OCI-LY1 (cell line): ENCODE results near the gene KCNIP4.

Source experiments
- EZH2 ChIP-seq: fragments of 200-600 bp; sonication (generic), shearing (Covaris generic); IDR thresholded peaks from 2 replicates; pipeline ENCODE4 v1.8.0; 2017; ENCODE audit warnings: borderline replicate concordance, mixed run types, mild to moderate bottlenecking, antibody characterized with exemption, low read length, moderate library complexity, mixed read lengths
- TF ChIP-seq, protein P1 (sequence below): fragments of 200-600 bp; sonication (generic), shearing (Covaris generic); IDR thresholded peaks from 2 replicates; pipeline ENCODE4 v1.5.1; 2017; ENCODE audit warnings: mild to moderate bottlenecking, antibody characterized with exemption, low read length, moderate library complexity, mixed read lengths

GRCh38 chr4:21815651-21816377, 132.8 kb downstream of the KCNIP4 start:
- no peak for TF ChIP-seq EZH2
- TF ChIP-seq, protein P1, sequence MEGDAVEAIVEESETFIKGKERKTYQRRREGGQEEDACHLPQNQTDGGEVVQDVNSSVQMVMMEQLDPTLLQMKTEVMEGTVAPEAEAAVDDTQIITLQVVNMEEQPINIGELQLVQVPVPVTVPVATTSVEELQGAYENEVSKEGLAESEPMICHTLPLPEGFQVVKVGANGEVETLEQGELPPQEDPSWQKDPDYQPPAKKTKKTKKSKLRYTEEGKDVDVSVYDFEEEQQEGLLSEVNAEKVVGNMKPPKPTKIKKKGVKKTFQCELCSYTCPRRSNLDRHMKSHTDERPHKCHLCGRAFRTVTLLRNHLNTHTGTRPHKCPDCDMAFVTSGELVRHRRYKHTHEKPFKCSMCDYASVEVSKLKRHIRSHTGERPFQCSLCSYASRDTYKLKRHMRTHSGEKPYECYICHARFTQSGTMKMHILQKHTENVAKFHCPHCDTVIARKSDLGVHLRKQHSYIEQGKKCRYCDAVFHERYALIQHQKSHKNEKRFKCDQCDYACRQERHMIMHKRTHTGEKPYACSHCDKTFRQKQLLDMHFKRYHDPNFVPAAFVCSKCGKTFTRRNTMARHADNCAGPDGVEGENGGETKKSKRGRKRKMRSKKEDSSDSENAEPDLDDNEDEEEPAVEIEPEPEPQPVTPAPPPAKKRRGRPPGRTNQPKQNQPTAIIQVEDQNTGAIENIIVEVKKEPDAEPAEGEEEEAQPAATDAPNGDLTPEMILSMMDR, result no peak
